ENCODE measurements around the gene SPATA3.
"Not testable (repeated sequence)": the region's sequence is repeated elsewhere in the genome, so short reads cannot be mapped to it uniquely, and the experiment has no call there.

Gene SPATA3

GRCh38 chr2:231013820-231014219 is 17.9 kb downstream of the SPATA3 start:
- POLR2A ChIA-PET: no interaction called here

GRCh38 chr2:231015478-231015877 is 19.6 kb downstream of the SPATA3 start:
- DNase-seq (ENCODE audit: extremely low spot score): no peak
- ChIA-PET POLR2A (no interaction called here), CTCF (interaction anchor here (1.0 kb wide), 1 partner anchor 91 kb away, joined by 3 read pairs; no protein-coding TSS in a partner anchor)
- TF ChIP-seq SUZ12 (IDR thresholded peaks at IDR 0.05) (no peak), FOXA1 (IDR thresholded peaks at IDR 0.05) (no peak), TARDBP (IDR thresholded peaks at IDR 0.05) (no peak), PKNOX1 (IDR thresholded peaks at IDR 0.05) (no peak), FOXM1 (IDR thresholded peaks at IDR 0.05; ENCODE audit: borderline replicate concordance) (no peak)

More at GRCh38 chr2:231013820-231014219, 17.9 kb downstream of the SPATA3 start:
- CTCF ChIA-PET: no interaction called here
- DNase-seq (ENCODE audit: extremely low spot score): no peak
- no peak for TF ChIP-seq SP1 (IDR thresholded peaks at IDR 0.05)
- TF ChIP-seq NFRKB (IDR thresholded peaks at IDR 0.05): no peak
- no peak for TF ChIP-seq TARDBP (IDR thresholded peaks at IDR 0.05)
- TF ChIP-seq FOXA1 (IDR thresholded peaks at IDR 0.05): no peak
- TF ChIP-seq FOXK2 (IDR thresholded peaks at IDR 0.05): no peak
- no peak for TF ChIP-seq PKNOX1 (IDR thresholded peaks at IDR 0.05)
- no peak for TF ChIP-seq LEF1 (IDR thresholded peaks at IDR 0.05; ENCODE audit: borderline replicate concordance)
- no peak for TF ChIP-seq HDGF (IDR thresholded peaks at IDR 0.05; ENCODE audit: borderline replicate concordance)
- no peak for TF ChIP-seq L3MBTL2 (conservative IDR thresholded peaks at IDR 0.05)
- no peak for TF ChIP-seq ARNT (IDR thresholded peaks at IDR 0.05)

GRCh38 chr2:231015926-231016325 is 20.0 kb downstream of the SPATA3 start:
- DNase-seq (ENCODE audit: extremely low spot score): no peak
- no peak for TF ChIP-seq ELF4 (IDR thresholded peaks at IDR 0.05)
- POLR2A ChIA-PET: no interaction called here
- CTCF ChIA-PET: interaction anchor here (1.0 kb wide), 1 partner anchor 92 kb away, joined by 3 read pairs; no protein-coding TSS in a partner anchor

GRCh38 chr2:231016566-231017230 is 20.8 kb downstream of the SPATA3 start:
- TF ChIP-seq SUZ12 (IDR thresholded peaks at IDR 0.05) (no peak), PKNOX1 (IDR thresholded peaks at IDR 0.05) (no peak), ZNF384 (IDR thresholded peaks at IDR 0.05) (no peak)
- POLR2A ChIA-PET: interaction anchor here (1.4 kb wide), 1 partner anchor 36 kb away, joined by 3 read pairs; no protein-coding TSS in a partner anchor
- CTCF ChIA-PET: no interaction called here
- no peak for DNase-seq (ENCODE audit: extremely low spot score)

- TF ChIP-seq SUZ12 (IDR thresholded peaks at IDR 0.05): no peak
- TF ChIP-seq FOXK2 (IDR thresholded peaks at IDR 0.05): no peak
- no peak for TF ChIP-seq ELF4 (IDR thresholded peaks at IDR 0.05)
- no peak for TF ChIP-seq PKNOX1 (IDR thresholded peaks at IDR 0.05)
- TF ChIP-seq ARNT (IDR thresholded peaks at IDR 0.05): no peak
- no peak for TF ChIP-seq NFRKB (IDR thresholded peaks at IDR 0.05)
- TF ChIP-seq L3MBTL2 (conservative IDR thresholded peaks at IDR 0.05): no peak
- no peak for TF ChIP-seq FOXM1 (IDR thresholded peaks at IDR 0.05; ENCODE audit: borderline replicate concordance)
- no peak for TF ChIP-seq SP1 (IDR thresholded peaks at IDR 0.05)
- no peak for TF ChIP-seq LEF1 (IDR thresholded peaks at IDR 0.05; ENCODE audit: borderline replicate concordance)
- no peak for DNase-seq (ENCODE audit: extremely low spot score)
- CTCF ChIA-PET: no interaction called here
- POLR2A ChIA-PET: interaction anchor here (1.4 kb wide), 1 partner anchor 36 kb away, joined by 3 read pairs; no protein-coding TSS in a partner anchor
Observed at GRCh38 chr2:231017231-231017598, 21.3 kb downstream of the SPATA3 start.

- CTCF ChIA-PET: no interaction called here
- POLR2A ChIA-PET: no interaction called here
- TF ChIP-seq L3MBTL2 (conservative IDR thresholded peaks at IDR 0.05) (no peak), FOXA1 (IDR thresholded peaks at IDR 0.05) (no peak), BHLHE40 (IDR thresholded peaks at IDR 0.05; ENCODE audit: borderline replicate concordance) (no peak), SP1 (IDR thresholded peaks at IDR 0.05) (no peak), PKNOX1 (IDR thresholded peaks at IDR 0.05) (no peak), ELF4 (IDR thresholded peaks at IDR 0.05) (no peak), FOXM1 (IDR thresholded peaks at IDR 0.05; ENCODE audit: borderline replicate concordance) (no peak), SUZ12 (IDR thresholded peaks at IDR 0.05) (no peak), ZNF384 (IDR thresholded peaks at IDR 0.05) (no peak), FOXK2 (IDR thresholded peaks at IDR 0.05) (no peak), CTBP1 (IDR thresholded peaks at IDR 0.05; ENCODE audit: borderline replicate concordance) (no peak), HDGF (IDR thresholded peaks at IDR 0.05; ENCODE audit: borderline replicate concordance) (no peak)
- DNase-seq (ENCODE audit: extremely low spot score): no peak
Observed at GRCh38 chr2:231018184-231018583, 22.3 kb downstream of the SPATA3 start.

- DNase-seq (ENCODE audit: extremely low spot score); CTCF ChIA-PET; POLR2A ChIA-PET: not testable (repeated sequence)
Observed at GRCh38 chr2:231025059-231025458, 29.1 kb downstream of the SPATA3 start.

All from HEK293T (cell line).